Prostate gland (tissue), 2 donors: ENCODE data around the gene MAB21L2. TPM values are rescaled to one million over a fixed set of nuclear protein-coding genes. Genes with fewer than 3 reads are reported as not detected.

Experiments
- DNase-seq: peaks from one replicate; pipeline ENCODE4 v3.0.0-alpha.2; 2019; ENCODE audit warnings: low spot score
- H3K27ac ChIP-seq, 2 donors: fragments of 200-600 bp; sonication (generic); 2 replicates each; pipeline ENCODE4 v1.5.1; 2017 to 2019
- H3K27me3 ChIP-seq: fragments of 200-600 bp; sonication (generic); replicated peaks from 2 replicates; pipeline ENCODE4 v1.5.1; 2019; ENCODE audit not compliant: insufficient read depth
- H3K36me3 ChIP-seq, 2 donors: fragments of 200-600 bp; sonication (generic); 1 replicate in 1 of 2; 2 replicates in 1 of 2; pipeline versions ENCODE4 v1.5.1 to v1.8.1; 2017 to 2019
- H3K4me1 ChIP-seq: fragments of 200-600 bp; sonication (generic); replicated peaks from 2 replicates; pipeline ENCODE4 v1.5.1; 2019
- H3K4me3 ChIP-seq, 2 donors: fragments of 200-600 bp; sonication (generic); 2 replicates each; pipeline ENCODE4 v1.5.1; 2017 to 2019
- H3K9me3 ChIP-seq: fragments of 200-600 bp; sonication (generic); 2 replicates; pipeline ENCODE4 v1.5.1; 2017
- CTCF ChIP-seq, 4 experiments: fragments of 200-600 bp in 2 of 4; fragments of 450-650 bp in 2 of 4; sonication (generic) in 2 of 4; IDR thresholded peaks; 1 replicate in 3 of 4; 2 replicates in 1 of 4; pipeline ENCODE4 v1.5.1; 2016 to 2019; ENCODE audit warnings: antibody characterized with exemption in 4 of 4, mild to moderate bottlenecking in 2 of 4, moderate library complexity in 2 of 4
- POLR2A ChIP-seq: fragments of 450-650 bp; IDR thresholded peaks from one replicate; pipeline ENCODE4 v1.6.1; 2016; ENCODE audit warnings: antibody characterized with exemption, mild to moderate bottlenecking
- POLR2AphosphoS5 ChIP-seq: sonication (generic); formaldehyde crosslinking; IDR thresholded peaks from one replicate; pipeline ENCODE4 v1.6.1; 2017; ENCODE audit warnings: antibody characterized with exemption
- WGBS: methylation state at CpG from one replicate; pipeline ENCODE4 v1.1.5; 2018; 5-methylcytosine and 5-hydroxymethylcytosine counted together
- intact Hi-C: fragments of 100-400 bp; cut with DNase I; formaldehyde crosslinking; loops from one replicate; pipeline ENCODE4 v1.14.2; 2022
- total RNA-seq, 2 donors: library from RNA; depleted of rRNA; stranded (reverse); fragments of >200 nt; gene quantifications; one replicate each; pipeline ENCODE4 v1.1.0, GENCODE V29; 2016

The MAB21L2 gene
- total RNA-seq, 2 donors from 2014 or later, result 0.14 TPM; not detected in 1

DNA sequence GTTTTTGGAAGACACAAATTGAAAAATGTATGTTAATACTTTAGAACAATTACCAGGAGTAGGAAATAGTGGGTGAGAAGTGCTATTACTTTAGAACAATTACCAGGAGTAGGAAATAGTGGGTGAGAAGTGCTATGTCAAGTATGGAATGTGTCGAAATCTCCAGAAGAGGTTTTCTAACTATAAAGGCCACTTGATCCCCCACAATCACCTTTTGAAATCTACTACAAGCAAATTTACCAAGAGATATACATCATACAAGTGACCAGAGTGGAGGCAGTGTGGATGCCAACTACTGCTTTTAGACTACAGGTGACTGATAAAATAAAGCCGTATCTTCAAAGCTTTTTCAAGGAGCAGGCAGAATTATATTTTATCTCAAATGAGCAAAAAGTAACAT lies 43.1 kb downstream of the MAB21L2 start:
- WGBS, result 92% methylated on average over 2 of the region's 2 CpGs
- H3K4me3 ChIP-seq, result no peak overlapping the region
- DNase-seq, result no peak

DNA sequence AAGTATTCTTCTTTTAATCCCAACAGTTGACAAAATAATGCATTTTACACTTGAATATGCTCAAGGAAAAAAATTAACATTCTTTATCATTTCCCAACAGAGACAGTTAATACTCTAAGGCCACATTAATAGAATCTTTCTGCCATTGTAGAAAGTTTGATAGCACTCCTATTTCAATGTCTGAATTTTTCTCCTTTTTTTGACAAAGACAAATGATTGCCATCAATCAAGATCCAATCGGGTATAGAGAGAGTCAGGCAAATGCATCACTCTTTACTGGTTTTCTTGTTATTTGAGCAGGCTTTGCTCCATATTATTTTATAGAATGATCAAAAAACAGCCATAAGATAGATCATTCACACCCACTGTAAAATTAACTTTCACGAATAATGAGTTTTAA lies 46.1 kb downstream of the MAB21L2 start:
- no peaks in the 10 kb centered on the region for H3K4me1 ChIP-seq
- no peak for TF ChIP-seq POLR2AphosphoS5
- TF ChIP-seq CTCF (IDR thresholded peaks at IDR 0.05), result no peak
- no peak for TF ChIP-seq POLR2A
- 66% methylated on average over 2 of the region's 2 CpGs for WGBS
- no peaks in the 10 kb centered on the region for H3K36me3 ChIP-seq
- DNase-seq, result no peak
- H3K4me3 ChIP-seq, result no peak overlapping the region
- H3K27ac ChIP-seq, result no peak overlapping the region
- H3K27me3 ChIP-seq, result no peaks in the 10 kb centered on the region
- H3K9me3 ChIP-seq, result no peaks in the 10 kb centered on the region
- intact Hi-C loops, result no loop called here

More for the DNA sequence above, 43.1 kb downstream of the MAB21L2 start:
- no peaks in the 10 kb centered on the region for H3K36me3 ChIP-seq
- intact Hi-C loops, result no loop called here
- H3K4me1 ChIP-seq, result no peaks in the 10 kb centered on the region
- no peaks in the 10 kb centered on the region for H3K27me3 ChIP-seq
- no peaks in the 10 kb centered on the region for H3K9me3 ChIP-seq
- H3K27ac ChIP-seq, result no peak overlapping the region
- TF ChIP-seq POLR2A (no peak), POLR2AphosphoS5 (no peak), CTCF (IDR thresholded peaks at IDR 0.05) (no peak)

DNA sequence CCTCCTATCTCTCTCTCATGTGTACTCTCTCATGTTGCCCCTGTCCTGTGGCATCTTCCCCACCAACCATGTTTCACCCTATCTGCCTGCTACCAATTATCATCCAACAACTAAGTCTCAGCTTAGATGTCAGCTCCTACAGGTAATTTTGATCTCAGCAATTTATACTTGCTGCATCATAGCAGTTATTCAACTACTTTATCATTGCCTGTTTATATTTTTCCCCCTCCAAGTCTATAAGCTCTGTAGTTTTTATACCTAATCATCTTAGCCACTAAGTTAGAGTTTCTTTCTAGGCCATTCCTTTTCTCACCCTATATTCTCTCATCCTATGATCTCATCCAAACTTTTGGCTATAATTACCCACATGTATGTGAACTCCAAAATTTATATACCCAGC lies 50.7 kb downstream of the MAB21L2 start:
- no peak for DNase-seq
- no peaks in the 10 kb centered on the region for H3K9me3 ChIP-seq
- H3K27me3 ChIP-seq, result no peaks in the 10 kb centered on the region
- H3K27ac ChIP-seq, result no peak overlapping the region
- TF ChIP-seq POLR2AphosphoS5, result no peak
- TF ChIP-seq POLR2A, result no peak
- TF ChIP-seq CTCF (IDR thresholded peaks at IDR 0.05), result no peak
- H3K36me3 ChIP-seq, result no peaks in the 10 kb centered on the region
- H3K4me1 ChIP-seq, result no peaks in the 10 kb centered on the region
- H3K4me3 ChIP-seq, result no peak overlapping the region
- intact Hi-C loops, result no loop called here
